ENCODE data around the gene CNBP. TPM values are rescaled to one million over a fixed set of nuclear protein-coding genes. Genes with fewer than 3 reads are reported as not detected.

The CNBP gene
- total and polyA plus RNA-seq, 2 of the 13 experiments (the other 11 are each of a cell fraction or from before 2014, with no cell fraction given): 282 to 354 TPM

DNA sequence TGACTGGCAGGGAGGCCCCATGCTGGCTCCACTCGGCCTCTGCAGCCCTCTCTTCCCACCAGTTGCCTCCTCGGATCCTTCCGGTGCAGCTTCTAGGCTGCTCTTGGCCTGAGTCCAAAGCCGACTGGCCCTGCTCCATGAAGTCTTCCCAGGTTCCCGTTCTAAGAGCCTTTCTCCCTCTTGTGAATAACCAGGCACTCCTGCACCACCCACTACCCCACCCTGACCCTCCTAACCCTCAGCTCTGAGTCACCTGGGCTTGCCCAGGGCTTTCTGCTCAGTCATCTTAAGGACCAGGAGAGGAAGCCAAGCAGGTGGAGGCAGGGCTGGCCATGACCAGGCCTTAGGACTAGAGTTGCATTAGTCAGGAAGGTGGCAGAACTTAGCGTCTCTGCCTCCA, 28.1 kb upstream of the CNBP start (continued):
- TF ChIP-seq LCORL (IDR thresholded peaks at IDR 0.05): no peak
- no peak for TF ChIP-seq LCORL (CRISPR knock-in tag; IDR thresholded peaks at IDR 0.05)
- no peak for TF ChIP-seq RORA (CRISPR knock-in tag; IDR thresholded peaks at IDR 0.05)
- peak; percentile 16; the same call in 1 of the 2 replicates for TF ChIP-seq HDAC1 (CRISPR knock-in tag; IDR thresholded peaks at IDR 0.05)
- no peak for TF ChIP-seq TMF1 (CRISPR knock-in tag; IDR thresholded peaks at IDR 0.05; ENCODE audit: low read depth)
- TF ChIP-seq, protein P1, sequence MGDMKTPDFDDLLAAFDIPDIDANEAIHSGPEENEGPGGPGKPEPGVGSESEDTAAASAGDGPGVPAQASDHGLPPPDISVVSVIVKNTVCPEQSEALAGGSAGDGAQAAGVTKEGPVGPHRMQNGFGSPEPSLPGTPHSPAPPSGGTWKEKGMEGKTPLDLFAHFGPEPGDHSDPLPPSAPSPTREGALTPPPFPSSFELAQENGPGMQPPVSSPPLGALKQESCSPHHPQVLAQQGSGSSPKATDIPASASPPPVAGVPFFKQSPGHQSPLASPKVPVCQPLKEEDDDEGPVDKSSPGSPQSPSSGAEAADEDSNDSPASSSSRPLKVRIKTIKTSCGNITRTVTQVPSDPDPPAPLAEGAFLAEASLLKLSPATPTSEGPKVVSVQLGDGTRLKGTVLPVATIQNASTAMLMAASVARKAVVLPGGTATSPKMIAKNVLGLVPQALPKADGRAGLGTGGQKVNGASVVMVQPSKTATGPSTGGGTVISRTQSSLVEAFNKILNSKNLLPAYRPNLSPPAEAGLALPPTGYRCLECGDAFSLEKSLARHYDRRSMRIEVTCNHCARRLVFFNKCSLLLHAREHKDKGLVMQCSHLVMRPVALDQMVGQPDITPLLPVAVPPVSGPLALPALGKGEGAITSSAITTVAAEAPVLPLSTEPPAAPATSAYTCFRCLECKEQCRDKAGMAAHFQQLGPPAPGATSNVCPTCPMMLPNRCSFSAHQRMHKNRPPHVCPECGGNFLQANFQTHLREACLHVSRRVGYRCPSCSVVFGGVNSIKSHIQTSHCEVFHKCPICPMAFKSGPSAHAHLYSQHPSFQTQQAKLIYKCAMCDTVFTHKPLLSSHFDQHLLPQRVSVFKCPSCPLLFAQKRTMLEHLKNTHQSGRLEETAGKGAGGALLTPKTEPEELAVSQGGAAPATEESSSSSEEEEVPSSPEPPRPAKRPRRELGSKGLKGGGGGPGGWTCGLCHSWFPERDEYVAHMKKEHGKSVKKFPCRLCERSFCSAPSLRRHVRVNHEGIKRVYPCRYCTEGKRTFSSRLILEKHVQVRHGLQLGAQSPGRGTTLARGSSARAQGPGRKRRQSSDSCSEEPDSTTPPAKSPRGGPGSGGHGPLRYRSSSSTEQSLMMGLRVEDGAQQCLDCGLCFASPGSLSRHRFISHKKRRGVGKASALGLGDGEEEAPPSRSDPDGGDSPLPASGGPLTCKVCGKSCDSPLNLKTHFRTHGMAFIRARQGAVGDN (CRISPR knock-in tag; IDR thresholded peaks at IDR 0.05): peak; percentile 64
- TF ChIP-seq PHF8 (CRISPR knock-in tag; IDR thresholded peaks at IDR 0.05): peak; percentile 30; the same call in 1 of the 2 replicates
- no peak for TF ChIP-seq SRF (IDR thresholded peaks at IDR 0.05; ENCODE audit: low read depth, low read length)
- TF ChIP-seq, protein P2, sequence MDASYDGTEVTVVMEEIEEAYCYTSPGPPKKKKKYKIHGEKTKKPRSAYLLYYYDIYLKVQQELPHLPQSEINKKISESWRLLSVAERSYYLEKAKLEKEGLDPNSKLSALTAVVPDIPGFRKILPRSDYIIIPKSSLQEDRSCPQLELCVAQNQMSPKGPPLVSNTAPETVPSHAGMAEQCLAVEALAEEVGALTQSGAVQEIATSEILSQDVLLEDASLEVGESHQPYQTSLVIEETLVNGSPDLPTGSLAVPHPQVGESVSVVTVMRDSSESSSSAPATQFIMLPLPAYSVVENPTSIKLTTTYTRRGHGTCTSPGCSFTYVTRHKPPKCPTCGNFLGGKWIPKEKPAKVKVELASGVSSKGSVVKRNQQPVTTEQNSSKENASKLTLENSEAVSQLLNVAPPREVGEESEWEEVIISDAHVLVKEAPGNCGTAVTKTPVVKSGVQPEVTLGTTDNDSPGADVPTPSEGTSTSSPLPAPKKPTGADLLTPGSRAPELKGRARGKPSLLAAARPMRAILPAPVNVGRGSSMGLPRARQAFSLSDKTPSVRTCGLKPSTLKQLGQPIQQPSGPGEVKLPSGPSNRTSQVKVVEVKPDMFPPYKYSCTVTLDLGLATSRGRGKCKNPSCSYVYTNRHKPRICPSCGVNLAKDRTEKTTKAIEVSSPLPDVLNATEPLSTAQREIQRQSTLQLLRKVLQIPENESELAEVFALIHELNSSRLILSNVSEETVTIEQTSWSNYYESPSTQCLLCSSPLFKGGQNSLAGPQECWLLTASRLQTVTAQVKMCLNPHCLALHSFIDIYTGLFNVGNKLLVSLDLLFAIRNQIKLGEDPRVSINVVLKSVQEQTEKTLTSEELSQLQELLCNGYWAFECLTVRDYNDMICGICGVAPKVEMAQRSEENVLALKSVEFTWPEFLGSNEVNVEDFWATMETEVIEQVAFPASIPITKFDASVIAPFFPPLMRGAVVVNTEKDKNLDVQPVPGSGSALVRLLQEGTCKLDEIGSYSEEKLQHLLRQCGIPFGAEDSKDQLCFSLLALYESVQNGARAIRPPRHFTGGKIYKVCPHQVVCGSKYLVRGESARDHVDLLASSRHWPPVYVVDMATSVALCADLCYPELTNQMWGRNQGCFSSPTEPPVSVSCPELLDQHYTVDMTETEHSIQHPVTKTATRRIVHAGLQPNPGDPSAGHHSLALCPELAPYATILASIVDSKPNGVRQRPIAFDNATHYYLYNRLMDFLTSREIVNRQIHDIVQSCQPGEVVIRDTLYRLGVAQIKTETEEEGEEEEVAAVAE (CRISPR knock-in tag; IDR thresholded peaks at IDR 0.05; ENCODE audit: borderline replicate concordance): no peak
- TF ChIP-seq NRL (CRISPR knock-in tag; IDR thresholded peaks at IDR 0.05; ENCODE audit: borderline replicate concordance): 0 out of 2 replicates have a peak, but pooled peaks have one; percentile 43
- TF ChIP-seq TEF (CRISPR knock-in tag; IDR thresholded peaks at IDR 0.05): no peak
- TF ChIP-seq, protein P3, sequence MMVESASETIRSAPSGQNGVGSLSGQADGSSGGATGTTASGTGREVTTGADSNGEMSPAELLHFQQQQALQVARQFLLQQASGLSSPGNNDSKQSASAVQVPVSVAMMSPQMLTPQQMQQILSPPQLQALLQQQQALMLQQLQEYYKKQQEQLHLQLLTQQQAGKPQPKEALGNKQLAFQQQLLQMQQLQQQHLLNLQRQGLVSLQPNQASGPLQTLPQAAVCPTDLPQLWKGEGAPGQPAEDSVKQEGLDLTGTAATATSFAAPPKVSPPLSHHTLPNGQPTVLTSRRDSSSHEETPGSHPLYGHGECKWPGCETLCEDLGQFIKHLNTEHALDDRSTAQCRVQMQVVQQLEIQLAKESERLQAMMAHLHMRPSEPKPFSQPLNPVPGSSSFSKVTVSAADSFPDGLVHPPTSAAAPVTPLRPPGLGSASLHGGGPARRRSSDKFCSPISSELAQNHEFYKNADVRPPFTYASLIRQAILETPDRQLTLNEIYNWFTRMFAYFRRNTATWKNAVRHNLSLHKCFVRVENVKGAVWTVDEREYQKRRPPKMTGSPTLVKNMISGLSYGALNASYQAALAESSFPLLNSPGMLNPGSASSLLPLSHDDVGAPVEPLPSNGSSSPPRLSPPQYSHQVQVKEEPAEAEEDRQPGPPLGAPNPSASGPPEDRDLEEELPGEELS (CRISPR knock-in tag; IDR thresholded peaks at IDR 0.05): 0 out of 2 replicates have a peak, but pooled peaks have one; percentile 19
- TF ChIP-seq ARID5B (CRISPR knock-in tag; IDR thresholded peaks at IDR 0.05): peak; percentile 17; the same call in 1 of the 2 replicates

All from HepG2 (cell line).